HCT116 (cell line): ENCODE results near the gene CA5B. TPM values are rescaled to one million over a fixed set of nuclear protein-coding genes. Genes with fewer than 3 reads are reported as not detected.

Experiments
- ATAC-seq: fragments of 200-7000 bp; cut with Tn5 transposase; 2 replicates; pipeline ENCODE4 v1.9.1; 2020; ENCODE audit warnings: mild to moderate bottlenecking, moderate library complexity
- BruUV-seq: library from RNA; stranded (reverse); fragments of 400-500 nt; replicated peaks from 2 replicates; lab custom pipeline; 2021; lab: Mats Ljungman, UMichigan
- CTCF ChIA-PET: fragments of 300-600 bp; sonication (Branson Sonifier 250); formaldehyde crosslinking; loops from one replicate; lab custom pipeline; 2021; ENCODE audit warnings: antibody characterized with exemption; lab: Charles Lee
- POLR2A ChIA-PET: fragments of 300-600, 350-600 bp; sonication (Branson Sonifier 250); formaldehyde crosslinking; loops from one replicate; lab custom pipeline; 2021; ENCODE audit warnings: antibody characterized with exemption; lab: Charles Lee
- RAD21 ChIA-PET, 2 experiments: fragments of 300-600 bp; sonication (Branson Sonifier 250); formaldehyde crosslinking; loops; one replicate each; lab custom pipeline; 2023; ENCODE audit warnings: low total read pairs in 2 of 2; ENCODE audit not compliant: uncharacterized antibody in 2 of 2, unreplicated experiment in 2 of 2, low non-redundant PET in 1 of 2; lab: Charles Lee
- DNase-seq: peaks from one replicate; pipeline ENCODE4 v3.0.0-alpha.2; 2010; ENCODE audit warnings: low read depth, low spot score
- H2AFZ ChIP-seq: fragments of 200-600 bp; shearing (Covaris generic), sonication (generic); 2 replicates; pipeline ENCODE4 v1.6.1; 2017; ENCODE audit warnings: low read depth, mixed run types, mixed read lengths, antibody characterized with exemption, low read length; ENCODE audit not compliant: poor library complexity, severe bottlenecking
- H3K27ac ChIP-seq: 2 replicates; pipeline ENCODE4 v1.5.1; 2012; ENCODE audit warnings: low read depth, low read length
- H3K27me3 ChIP-seq: fragments of 200-600 bp; sonication (generic); 2 replicates; pipeline ENCODE4 v1.6.1; 2016; ENCODE audit warnings: mixed run types, low read length, mixed read lengths; ENCODE audit not compliant: insufficient read depth
- H3K36me3 ChIP-seq, 2 experiments: fragments of 200-500 bp in 1 of 2; fragments of 200-600 bp in 1 of 2; sonication (Bioruptor generic) in 1 of 2; sonication (generic) in 1 of 2; 2 replicates each; pipeline versions ENCODE4 v1.5.1 to v1.6.1; 2014 to 2016; ENCODE audit warnings: low read length in 2 of 2, inconsistent platforms in 1 of 2, mixed read lengths in 1 of 2, mixed run types in 1 of 2; ENCODE audit not compliant: insufficient read depth in 2 of 2, control insufficient read depth in 1 of 2
- H3K4me1 ChIP-seq, 2 experiments: fragments of 200-600 bp in 1 of 2; sonication (generic) in 1 of 2; 2 replicates each; pipeline versions ENCODE4 v1.5.1 to v1.6.1; 2012 to 2017; ENCODE audit warnings: low read length in 2 of 2, inconsistent platforms in 1 of 2, mild to moderate bottlenecking in 1 of 2, mixed read lengths in 1 of 2, mixed run types in 1 of 2, moderate library complexity in 1 of 2; ENCODE audit not compliant: insufficient read depth in 2 of 2, control insufficient read depth in 1 of 2
- H3K4me2 ChIP-seq: fragments of 200-600 bp; sonication (generic); 2 replicates; pipeline ENCODE4 v1.6.1; 2017; ENCODE audit warnings: mixed run types, low read length, mixed read lengths
- H3K4me3 ChIP-seq, 2 experiments: fragments of 200-600 bp in 1 of 2; sonication (generic) in 1 of 2; replicated peaks in 1 of 2; 2 replicates each; pipeline ENCODE4 v1.5.1; 2011 to 2016; ENCODE audit warnings: low read length in 2 of 2, control low read depth in 1 of 2, low read depth in 1 of 2, mild to moderate bottlenecking in 1 of 2, mixed read lengths in 1 of 2, mixed run types in 1 of 2
- H3K79me2 ChIP-seq: fragments of 200-600 bp; sonication (generic); 2 replicates; pipeline ENCODE4 v1.6.1; 2017; ENCODE audit warnings: mild to moderate bottlenecking, mixed run types, low read length, moderate library complexity, mixed read lengths; ENCODE audit not compliant: insufficient read depth
- H3K9ac ChIP-seq: fragments of 200-600 bp; sonication (generic); 2 replicates; pipeline ENCODE4 v1.6.1; 2016; ENCODE audit warnings: low read length, mixed read lengths
- H3K9me2 ChIP-seq: fragments of 200-600 bp; sonication (generic), shearing (Covaris generic); 2 replicates; pipeline ENCODE4 v1.6.1; 2017; ENCODE audit warnings: mixed run types, mild to moderate bottlenecking, moderate library complexity; ENCODE audit not compliant: insufficient read depth
- H3K9me3 ChIP-seq, 2 experiments: fragments of 200-500 bp in 1 of 2; fragments of 200-600 bp in 1 of 2; sonication (Bioruptor generic) in 1 of 2; sonication (generic) in 1 of 2; 2 replicates each; pipeline ENCODE4 v1.6.1; 2014 to 2017; ENCODE audit warnings: low read length in 2 of 2, mixed read lengths in 2 of 2, inconsistent platforms in 1 of 2, low read depth in 1 of 2, mild to moderate bottlenecking in 1 of 2, mixed run types in 1 of 2, moderate library complexity in 1 of 2; ENCODE audit not compliant: control insufficient read depth in 1 of 2, insufficient read depth in 1 of 2
- H4K20me1 ChIP-seq: fragments of 200-600 bp; sonication (generic), shearing (Covaris generic); 2 replicates; pipeline ENCODE4 v1.6.1; 2017; ENCODE audit warnings: mixed run types, mild to moderate bottlenecking, moderate library complexity; ENCODE audit not compliant: insufficient read depth
- ATF3 ChIP-seq: IDR thresholded peaks from 2 replicates; pipeline ENCODE4 v1.6.1; 2012
- CBX3 ChIP-seq: IDR thresholded peaks from 2 replicates; pipeline ENCODE4 v1.6.1; 2012; ENCODE audit warnings: low read depth
- CEBPB ChIP-seq: IDR thresholded peaks from 2 replicates; pipeline ENCODE4 v1.6.1; 2012; ENCODE audit warnings: low read depth
- CTCF ChIP-seq, 3 experiments: fragments of 200-600 bp in 1 of 3; sonication (generic) in 1 of 3; IDR thresholded peaks in 2 of 3; conservative IDR thresholded peaks in 1 of 3; 2 replicates each; pipeline ENCODE4 v1.5.1; 2012 to 2017; ENCODE audit warnings: low read depth in 2 of 3, low read length in 2 of 3, antibody characterized with exemption in 1 of 3, borderline replicate concordance in 1 of 3, control low read depth in 1 of 3, mild to moderate bottlenecking in 1 of 3, mixed read lengths in 1 of 3, mixed run types in 1 of 3, moderate library complexity in 1 of 3; ENCODE audit not compliant: insufficient read depth in 1 of 3
- EGR1 ChIP-seq: IDR thresholded peaks from 2 replicates; pipeline ENCODE4 v1.6.1; 2012; ENCODE audit warnings: low read depth
- ELF1 ChIP-seq: IDR thresholded peaks from 2 replicates; pipeline ENCODE4 v1.6.1; 2012; ENCODE audit warnings: low read depth, borderline replicate concordance
- EZH2phosphoT487 ChIP-seq: fragments of 200-600 bp; IDR thresholded peaks from 2 replicates; pipeline ENCODE4 v1.6.1; 2018; ENCODE audit warnings: antibody characterized with exemption, borderline replicate concordance
- FOSL1 ChIP-seq: IDR thresholded peaks from 2 replicates; pipeline ENCODE4 v1.6.1; 2012; ENCODE audit warnings: low read depth
- JUND ChIP-seq: IDR thresholded peaks from 2 replicates; pipeline ENCODE4 v1.6.1; 2012
- POLR2AphosphoS5 ChIP-seq: IDR thresholded peaks from 2 replicates; pipeline ENCODE4 v1.6.1; 2011; ENCODE audit warnings: mild to moderate bottlenecking, low read depth, low read length, moderate library complexity
- RAD21 ChIP-seq: IDR thresholded peaks from 2 replicates; pipeline ENCODE4 v1.6.1; 2012; ENCODE audit warnings: low read depth, mild to moderate bottlenecking
- REST ChIP-seq: IDR thresholded peaks from 2 replicates; pipeline ENCODE4 v1.6.1; 2012; ENCODE audit warnings: low read depth
- SIN3A ChIP-seq: IDR thresholded peaks from 2 replicates; pipeline ENCODE4 v1.6.1; 2012; ENCODE audit warnings: low read depth
- TCF7L2 ChIP-seq: IDR thresholded peaks from 2 replicates; pipeline ENCODE4 v1.7.0; 2011; ENCODE audit warnings: borderline replicate concordance, inconsistent platforms; ENCODE audit not compliant: insufficient read depth, insufficient read length; ENCODE audit errors: extremely low read depth
- YY1 ChIP-seq: IDR thresholded peaks from 2 replicates; pipeline ENCODE4 v1.6.1; 2011; ENCODE audit warnings: low read length, low read depth, moderate library complexity, mild to moderate bottlenecking; ENCODE audit not compliant: insufficient replicate concordance; ENCODE audit errors: extremely low read depth
- ZBTB33 ChIP-seq: IDR thresholded peaks from 2 replicates; pipeline ENCODE4 v1.6.1; 2011; ENCODE audit warnings: mild to moderate bottlenecking, low read length, moderate library complexity; ENCODE audit not compliant: insufficient replicate concordance; ENCODE audit errors: extremely low read depth
- ZFX ChIP-seq: fragments of 450-650 bp; IDR thresholded peaks from 2 replicates; pipeline ENCODE4 v1.6.1; 2017
- ZNF274 ChIP-seq: fragments of 200-500 bp; sonication (Bioruptor generic); IDR thresholded peaks from 2 replicates; pipeline ENCODE4 v1.6.1; 2014; ENCODE audit warnings: mild to moderate bottlenecking, low read depth, low read length, inconsistent platforms
- intact Hi-C: fragments of 100-400 bp; cut with micrococcal nuclease; formaldehyde crosslinking; loops from 2 replicates; pipeline ENCODE4 v1.10.0; 2022
- total RNA-seq: library from RNA; stranded (reverse); gene quantifications from one replicate; pipeline ENCODE4 v1.2.1, GENCODE V29; 2021; ENCODE audit not compliant: unreplicated experiment

CA5B gene
- total RNA-seq, 1 experiment from 2014 or later = 5.5 TPM

- TF ChIP-seq YY1 = no peak
- TF ChIP-seq JUND = no peak
- TF ChIP-seq, all 23 proteins: peak for 0
Measured at GRCh38 chrX:15747626-15748173, 9.6 kb downstream of the CA5B start (continued).

- DNase-seq (no peak), ATAC-seq (no peak)
- Histone ChIP-seq H4K20me1 (no peaks in the 10 kb centered on the region), H3K36me3 (no peaks in the 10 kb centered on the region), H3K4me1 (no peaks in the 10 kb centered on the region), H3K4me2 (no peak overlapping the region), H3K27ac (no peak overlapping the region), H2AFZ (no peak overlapping the region), H3K9me3 (no peaks in the 10 kb centered on the region), H3K4me3 (no peak overlapping the region), H3K27me3 (no peaks in the 10 kb centered on the region), H3K9me2 (no peaks in the 10 kb centered on the region), H3K9ac (no peak overlapping the region), H3K79me2 (no peaks in the 10 kb centered on the region)
- POLR2A ChIA-PET = no interaction called here
- CTCF ChIA-PET = no interaction called here
- RAD21 ChIA-PET = no interaction called here
- no TSS peak for BruUV-seq
- intact Hi-C loops = no loop called here
- TF ChIP-seq POLR2AphosphoS5 (no peak), YY1 (no peak), CTCF (IDR thresholded peaks at IDR 0.05 in 2 of 3, conservative IDR thresholded peaks at IDR 0.05 in 1 of 3; ENCODE audit: borderline replicate concordance in 1 of 3, insufficient read depth in 1 of 3, low read depth in 2 of 3, low read length in 2 of 3) (no peak), ZBTB33 (no peak), ELF1 (no peak), EGR1 (no peak), FOSL1 (no peak), CBX3 (no peak), RAD21 (no peak), ZFX (no peak), ATF3 (no peak), CEBPB (no peak), SIN3A (no peak), REST (no peak), EZH2phosphoT487 (no peak), ZNF274 (no peak), JUND (no peak), TCF7L2 (no peak)
Measured at GRCh38 chrX:15748841-15749240, 10.8 kb downstream of the CA5B start.
